Tibial nerve (tissue), 4 donors: ENCODE data around the gene PPP1R3A.

Source experiments
- EP300 ChIP-seq, 2 donors: sonication (generic); formaldehyde crosslinking; IDR thresholded peaks; one replicate each; pipeline ENCODE4 v1.6.1; 2017; ENCODE audit warnings: antibody characterized with exemption in 2 of 2, mild to moderate bottlenecking in 1 of 2
- TF ChIP-seq, protein P1 (sequence below), 5 experiments: fragments of 200-600 bp in 3 of 5; fragments of 450-650 bp in 2 of 5; sonication (generic) in 3 of 5; IDR thresholded peaks; one replicate each; pipeline ENCODE4 v1.5.1; 2016 to 2019; ENCODE audit warnings: antibody characterized with exemption in 5 of 5, mild to moderate bottlenecking in 3 of 5, moderate library complexity in 2 of 5

DNA sequence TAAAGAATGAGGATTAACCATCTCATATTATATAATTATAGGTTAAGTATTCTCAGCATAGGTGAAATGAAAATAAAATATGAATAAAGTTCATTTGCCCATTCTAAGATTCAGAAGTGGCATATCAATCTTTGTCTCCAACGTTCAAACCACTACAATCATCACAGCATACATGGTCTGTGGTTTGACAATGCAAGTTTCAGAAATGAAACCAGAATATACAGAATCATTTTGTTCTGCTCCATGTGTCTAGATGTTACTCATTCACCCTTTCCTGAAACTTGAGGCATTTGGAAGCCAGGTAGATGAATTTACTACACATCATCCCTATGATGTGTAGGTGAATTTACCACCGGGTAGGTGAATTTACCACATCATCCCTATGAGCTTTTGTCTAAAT lies 44.5 kb upstream of the PPP1R3A start:
- TF ChIP-seq, protein P1, sequence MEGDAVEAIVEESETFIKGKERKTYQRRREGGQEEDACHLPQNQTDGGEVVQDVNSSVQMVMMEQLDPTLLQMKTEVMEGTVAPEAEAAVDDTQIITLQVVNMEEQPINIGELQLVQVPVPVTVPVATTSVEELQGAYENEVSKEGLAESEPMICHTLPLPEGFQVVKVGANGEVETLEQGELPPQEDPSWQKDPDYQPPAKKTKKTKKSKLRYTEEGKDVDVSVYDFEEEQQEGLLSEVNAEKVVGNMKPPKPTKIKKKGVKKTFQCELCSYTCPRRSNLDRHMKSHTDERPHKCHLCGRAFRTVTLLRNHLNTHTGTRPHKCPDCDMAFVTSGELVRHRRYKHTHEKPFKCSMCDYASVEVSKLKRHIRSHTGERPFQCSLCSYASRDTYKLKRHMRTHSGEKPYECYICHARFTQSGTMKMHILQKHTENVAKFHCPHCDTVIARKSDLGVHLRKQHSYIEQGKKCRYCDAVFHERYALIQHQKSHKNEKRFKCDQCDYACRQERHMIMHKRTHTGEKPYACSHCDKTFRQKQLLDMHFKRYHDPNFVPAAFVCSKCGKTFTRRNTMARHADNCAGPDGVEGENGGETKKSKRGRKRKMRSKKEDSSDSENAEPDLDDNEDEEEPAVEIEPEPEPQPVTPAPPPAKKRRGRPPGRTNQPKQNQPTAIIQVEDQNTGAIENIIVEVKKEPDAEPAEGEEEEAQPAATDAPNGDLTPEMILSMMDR (IDR thresholded peaks at IDR 0.05), result no peak
- TF ChIP-seq EP300 (IDR thresholded peaks at IDR 0.05), result no peak
